Measurements from ENCODE around the gene RYK.
"Not testable (repeated sequence)": the region's sequence is repeated elsewhere in the genome, so short reads cannot be mapped to it uniquely, and the experiment has no call there.

The RYK gene

DNA sequence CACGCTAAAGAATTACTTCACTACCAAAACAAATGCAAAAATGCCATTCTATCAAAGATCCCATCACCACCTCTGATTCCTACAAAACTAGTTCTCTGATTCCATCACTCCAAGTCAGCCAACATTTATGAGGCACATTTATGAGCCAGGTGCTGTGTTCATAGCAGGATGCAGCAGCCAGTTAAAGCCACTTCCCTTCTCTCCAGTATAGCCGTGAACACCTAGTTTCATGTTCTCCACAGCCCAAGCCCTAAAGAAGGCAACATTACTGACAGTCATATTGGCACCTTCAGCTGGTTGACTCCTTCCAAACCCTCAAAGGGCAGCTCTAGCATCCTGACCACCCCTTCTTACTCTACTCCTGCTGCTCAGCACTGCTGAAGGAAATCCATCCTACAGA, 36.4 kb downstream of the RYK start:
- no peak for DNase-seq

DNA sequence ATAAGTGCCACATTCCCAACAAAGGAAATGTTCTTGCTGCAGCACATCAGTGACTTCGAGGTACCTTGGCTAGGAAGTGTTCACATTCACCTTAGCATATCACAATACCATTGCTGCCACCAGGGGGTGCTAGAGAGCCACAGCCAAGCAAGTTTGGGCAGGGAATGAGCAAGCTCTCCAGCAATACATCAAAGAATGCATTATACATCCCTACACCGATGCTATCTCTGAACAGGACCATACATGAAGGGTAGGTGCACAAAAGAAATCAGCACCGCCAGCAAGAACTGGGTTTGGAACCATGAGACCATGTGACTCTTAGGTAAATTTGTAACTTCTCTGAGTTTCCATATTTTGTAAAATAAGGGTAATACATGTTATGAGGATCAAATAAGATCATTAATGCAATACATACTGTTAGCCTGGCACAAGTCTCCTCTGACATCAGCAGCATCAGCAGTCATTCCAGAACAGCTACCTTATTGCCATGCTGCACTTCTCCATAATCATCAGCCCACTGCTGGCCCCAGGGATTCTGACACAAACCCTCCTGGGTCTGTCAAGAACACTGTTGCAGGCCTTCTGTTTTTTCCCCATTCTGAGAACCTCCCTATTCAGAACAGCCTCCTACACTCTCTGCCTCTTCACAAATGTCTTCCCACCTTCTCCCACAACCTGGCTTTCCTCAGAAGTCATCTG, 37.5 kb downstream of the RYK start:
- peak; percentile 62 for DNase-seq

DNA sequence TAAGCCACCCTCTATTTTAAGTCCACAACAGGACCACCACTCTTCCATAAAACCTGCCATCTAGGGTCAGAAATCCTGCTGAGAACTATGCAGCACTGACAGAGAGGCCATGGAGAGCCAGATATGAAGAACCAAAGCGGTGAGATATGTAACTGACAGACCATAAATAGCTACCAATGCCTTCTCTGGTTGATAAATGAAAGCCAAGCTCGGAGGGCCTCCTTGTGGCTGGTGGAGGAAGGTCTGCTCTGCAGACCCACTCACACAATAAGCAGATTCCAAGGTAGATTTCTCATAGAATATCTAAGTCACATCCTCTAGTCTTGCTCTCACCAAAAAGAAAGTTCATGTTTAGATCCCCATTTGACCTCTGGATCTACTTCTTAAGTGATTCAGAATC, 38.9 kb downstream of the RYK start:
- peak; percentile 36 for DNase-seq

GRCh38 chr3:134205451-134205850, 45.2 kb downstream of the RYK start:
- no peak for DNase-seq

DNA sequence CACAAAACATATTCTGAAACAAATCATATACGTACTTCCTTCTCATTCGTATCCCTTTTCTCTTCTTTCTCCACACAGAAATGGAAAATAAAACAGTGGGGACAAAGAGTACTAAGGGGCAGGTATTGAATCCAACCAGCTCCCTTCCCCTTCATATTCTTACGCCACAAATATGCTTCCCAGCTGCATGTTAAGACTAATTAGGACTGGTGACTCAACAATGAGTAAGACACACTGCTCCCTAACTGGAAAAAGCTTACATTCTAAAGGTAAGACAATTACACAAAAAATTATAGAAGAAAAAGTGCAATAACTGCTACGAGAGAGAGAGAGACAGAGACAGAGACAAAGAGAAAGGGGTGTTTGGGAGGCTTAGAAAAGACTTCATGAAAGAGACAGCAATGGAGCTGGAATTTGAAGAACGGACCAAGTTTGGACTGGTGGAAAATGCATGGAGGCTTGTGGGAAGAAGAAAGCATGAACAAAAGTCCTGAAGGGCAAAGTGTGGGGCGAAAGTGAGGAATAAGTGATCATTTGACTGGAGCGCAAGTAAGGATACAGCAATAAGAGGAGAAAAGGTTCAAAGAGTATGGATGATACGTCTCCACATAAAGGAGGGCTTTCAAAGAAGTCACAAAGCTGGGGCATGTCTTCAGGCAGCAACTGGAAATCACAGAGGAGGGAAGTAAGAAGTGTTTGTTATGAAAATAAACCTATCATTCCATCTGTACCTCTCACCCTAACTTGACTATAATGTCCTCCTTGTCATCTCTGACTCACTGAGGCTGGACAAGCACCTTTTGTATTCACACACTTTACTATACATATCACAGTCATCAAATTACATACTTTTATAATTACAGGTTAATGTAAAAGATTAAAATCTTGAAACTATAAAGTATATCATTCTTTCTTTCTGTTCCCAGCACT, 49.2 kb downstream of the RYK start:
- peak; percentile 63 for DNase-seq

GRCh38 chr3:134199880-134200279, 50.8 kb downstream of the RYK start:
- not testable (repeated sequence) for DNase-seq

DNA sequence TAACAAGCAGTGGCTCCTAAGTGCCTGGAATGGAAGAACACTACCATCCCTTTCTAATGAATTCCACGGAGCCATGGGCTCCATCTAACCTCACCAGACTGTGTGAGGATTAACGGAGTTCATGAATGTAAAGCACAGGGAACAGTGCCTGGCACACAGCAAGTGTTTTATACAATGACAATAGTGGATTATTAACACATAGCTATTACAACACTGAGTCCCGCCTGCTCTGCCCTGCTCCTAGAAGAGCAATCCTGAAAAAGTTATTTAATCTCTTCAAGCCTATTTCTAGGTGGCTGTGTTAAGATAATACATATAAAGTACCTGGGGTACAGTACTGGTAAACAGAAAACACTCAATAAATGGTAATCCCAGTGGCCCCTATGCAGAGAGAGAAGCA, 51.4 kb downstream of the RYK start:
- no peak for DNase-seq

DNA sequence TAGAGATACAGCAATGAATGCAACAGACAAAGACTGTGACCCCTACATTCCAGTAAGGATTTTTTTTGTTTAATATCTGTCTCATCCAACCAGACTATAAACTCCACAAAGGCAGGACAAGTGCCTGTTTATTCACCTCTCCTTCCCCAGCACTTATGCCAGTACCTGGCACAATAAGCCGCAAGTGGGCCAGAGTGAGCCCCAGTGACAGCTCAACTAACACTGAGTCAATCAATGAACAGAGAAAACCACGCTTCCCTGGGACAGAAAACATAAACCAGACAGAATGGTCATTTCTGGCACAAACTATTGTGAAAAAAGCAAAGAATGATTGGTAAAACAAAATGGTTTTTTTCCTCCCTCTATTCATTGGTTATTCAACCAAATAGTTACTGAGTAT, 52.2 kb downstream of the RYK start:
- DNase-seq = no peak

DNA sequence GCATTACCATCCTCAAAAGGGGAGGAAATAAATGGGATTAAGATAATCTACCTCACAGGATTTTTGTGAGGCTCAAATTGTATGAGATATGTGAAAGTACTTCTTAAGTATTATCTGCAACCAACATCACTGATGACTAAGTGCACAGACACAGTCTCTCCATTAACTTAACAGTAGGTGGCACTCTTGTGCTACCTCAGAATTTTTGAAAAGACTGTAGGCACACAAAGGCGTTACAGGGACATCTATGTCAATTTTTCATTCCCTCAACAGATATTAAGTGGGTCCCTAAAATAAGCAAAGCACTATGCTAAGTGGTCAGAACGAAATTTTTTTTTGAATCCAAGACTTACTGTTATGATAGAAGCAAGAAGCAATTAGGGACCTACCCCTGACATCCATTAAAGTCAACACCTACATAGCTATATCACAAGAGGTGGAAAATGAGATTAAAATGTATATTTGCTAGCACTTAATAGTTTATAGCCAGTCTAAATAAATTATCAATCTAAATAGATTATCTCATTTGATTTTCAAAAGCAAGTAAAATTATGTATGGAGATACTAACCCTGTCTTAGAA, 52.9 kb downstream of the RYK start:
- DNase-seq = peak; percentile 9

GRCh38 chr3:134194247-134194646, 56.4 kb downstream of the RYK start:
- no peak for DNase-seq

DNA sequence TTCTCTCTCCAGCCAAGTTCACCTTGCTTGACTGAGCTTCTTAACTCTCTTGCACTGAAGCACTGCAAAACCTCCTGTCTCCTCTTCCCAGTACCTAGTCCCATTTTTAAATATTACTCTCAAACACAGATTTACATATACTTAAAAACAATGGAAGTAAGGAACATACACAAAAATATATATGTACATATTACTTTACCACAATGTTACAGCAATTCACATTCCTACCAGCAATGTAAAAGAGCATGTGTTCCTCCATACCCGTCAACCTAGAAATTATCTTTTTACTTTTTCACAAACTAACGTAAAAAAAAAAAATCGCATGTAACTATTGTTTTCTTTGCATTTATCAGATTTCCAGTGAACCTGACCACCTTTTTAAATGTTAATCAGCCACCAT, 60.4 kb downstream of the RYK start:
- no peak for DNase-seq

DNA sequence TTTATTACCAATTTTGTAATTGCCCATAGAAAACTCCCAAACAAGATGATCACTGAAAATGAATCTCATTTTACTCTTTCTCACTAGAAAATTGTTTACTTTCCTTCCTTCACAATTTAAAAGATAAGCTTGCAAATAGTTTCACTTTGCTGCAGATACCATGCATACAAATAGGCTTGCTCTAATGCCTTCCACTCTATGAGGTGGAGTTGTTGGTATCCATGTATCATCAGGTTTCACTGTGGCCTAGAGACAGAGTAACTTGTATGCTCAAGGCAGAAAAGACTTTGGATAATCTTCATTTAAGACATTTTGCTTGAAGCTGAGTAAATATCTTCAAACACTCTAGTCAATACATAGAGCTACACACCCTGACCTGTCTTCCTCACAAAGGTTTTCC, 60.8 kb downstream of the RYK start:
- DNase-seq = no peak

DNA sequence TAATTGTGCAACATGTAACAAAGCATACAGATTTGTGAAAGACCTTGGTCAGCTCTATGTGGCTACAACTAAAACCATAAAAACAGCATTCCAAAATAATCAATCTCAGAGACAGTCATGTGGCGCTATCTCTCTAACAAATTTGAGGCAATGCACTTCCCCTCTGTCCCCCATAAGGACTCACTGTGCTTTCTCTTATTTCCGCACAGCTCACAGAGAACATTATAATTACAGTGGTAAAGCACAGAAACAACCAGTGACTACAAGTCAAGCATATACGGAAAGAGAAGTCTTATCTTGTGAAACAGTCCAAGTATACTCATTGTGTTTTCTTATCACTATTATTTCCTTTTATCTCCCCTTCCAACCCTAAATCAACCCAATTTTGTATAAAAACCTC, 64.3 kb downstream of the RYK start:
- DNase-seq = no peak

GRCh38 chr3:134180761-134181160, 69.9 kb downstream of the RYK start:
- no peak for DNase-seq

DNA sequence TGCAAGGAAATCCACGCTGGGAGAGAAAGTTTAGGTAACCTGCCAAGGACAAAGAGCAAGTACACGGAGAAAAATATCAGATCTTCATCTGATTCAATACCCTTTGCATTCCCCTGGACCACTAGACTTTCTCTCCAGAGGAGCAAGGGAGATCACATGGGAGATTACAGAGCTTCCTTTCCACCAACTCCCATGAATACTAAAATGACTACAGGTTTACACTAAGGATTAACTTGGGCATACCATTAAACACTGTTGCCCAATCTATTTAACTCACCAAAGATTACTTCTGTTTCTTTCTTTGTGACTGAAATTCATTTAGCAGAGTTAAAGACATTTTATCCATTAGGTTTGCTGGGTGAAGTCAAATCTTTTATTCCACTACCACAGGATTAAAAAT, 71.2 kb downstream of the RYK start:
- DNase-seq = no peak

- no peak for DNase-seq
Measured at GRCh38 chr3:134163096-134163495, 87.6 kb downstream of the RYK start.

- DNase-seq = no peak
Measured at GRCh38 chr3:134161898-134162615, 88.6 kb downstream of the RYK start.

GRCh38 chr3:134155446-134155845, 95.2 kb downstream of the RYK start:
- DNase-seq = no peak

DNA sequence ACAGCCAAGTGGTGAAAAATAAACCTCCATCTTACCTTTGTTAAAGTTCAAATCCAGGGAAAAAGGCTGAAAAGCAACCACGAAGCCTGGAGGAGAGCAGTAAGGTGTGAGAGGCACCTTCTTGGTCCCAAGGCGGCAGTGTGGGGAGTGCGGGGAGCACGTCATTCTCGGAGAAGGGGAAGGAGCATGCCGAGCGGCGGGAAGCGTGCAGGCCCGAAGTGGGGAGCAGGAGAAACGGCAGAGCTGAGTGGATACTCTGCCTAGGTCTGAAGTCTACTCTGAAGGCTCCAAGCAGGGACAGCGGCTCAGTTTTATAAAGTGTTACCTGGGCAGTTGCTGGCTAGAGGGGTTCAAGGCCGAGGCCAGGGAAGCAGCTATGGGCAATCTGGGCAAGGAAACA, 96.9 kb downstream of the RYK start:
- no peak for DNase-seq

DNA sequence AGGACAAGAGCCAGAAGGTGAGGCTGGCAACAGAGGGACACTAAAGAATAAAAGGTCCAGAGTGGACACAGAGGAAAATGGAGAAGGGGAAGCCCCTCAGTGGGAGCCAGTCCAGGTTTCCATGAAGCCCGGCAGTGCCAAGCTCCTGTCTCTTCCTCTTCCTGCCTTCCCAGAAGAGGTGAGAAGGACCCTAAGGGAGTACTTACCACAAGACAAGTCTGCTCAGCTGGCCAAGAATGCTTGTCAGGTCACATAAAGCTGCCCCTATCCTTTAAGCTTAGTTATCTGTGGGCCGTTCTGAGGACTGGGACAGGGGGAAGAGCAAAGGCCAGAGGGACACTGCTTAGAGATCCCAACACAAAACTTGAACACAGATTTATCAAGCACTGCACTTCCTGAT, 100.2 kb downstream of the RYK start:
- DNase-seq = no peak

DNA sequence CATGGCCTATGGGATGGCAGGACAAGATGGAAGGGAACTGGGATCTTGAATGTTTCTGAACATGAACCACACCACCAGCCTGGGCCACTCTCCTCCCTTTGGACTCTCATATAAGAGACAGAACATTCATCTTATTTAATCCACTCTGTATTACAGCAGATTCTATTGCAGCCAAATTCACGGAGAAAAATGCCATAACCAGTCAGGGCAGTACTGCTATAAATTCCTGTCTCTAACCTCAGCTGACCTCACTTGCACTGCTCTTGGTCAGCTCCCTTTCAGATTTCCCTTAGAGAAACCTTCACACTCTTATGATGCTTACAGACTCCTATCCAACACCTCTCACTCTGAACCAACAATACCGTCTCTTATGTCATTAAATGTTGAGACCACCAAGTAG, 101.4 kb downstream of the RYK start:
- no peak for DNase-seq

DNA sequence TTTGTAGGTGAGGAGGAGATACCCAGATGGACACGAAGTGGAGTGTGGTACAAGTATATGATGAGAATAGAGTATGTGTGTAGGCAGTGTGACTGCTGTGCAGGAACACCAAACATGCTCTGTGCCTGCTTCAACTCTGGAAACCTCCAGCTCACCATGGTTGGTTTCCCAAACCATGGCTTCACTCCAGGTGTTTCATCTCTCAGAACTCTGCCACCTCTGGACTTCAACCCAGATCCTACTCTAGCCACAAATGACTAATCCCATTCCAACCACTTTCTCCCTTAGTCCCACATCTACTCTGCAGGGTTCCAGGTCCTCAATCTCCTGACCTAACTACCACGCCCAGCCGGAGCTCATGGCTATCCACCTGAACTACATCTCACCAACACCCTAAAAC, 102.1 kb downstream of the RYK start:
- DNase-seq = no peak

- DNase-seq = no peak
Measured at GRCh38 chr3:134147411-134147810, 103.2 kb downstream of the RYK start.

Data from amniotic stem cell (primary cell).